Nephron progenitor cell (in vitro differentiated cells): ENCODE measurements around the gene RAD21L1.

Source experiments
- DNase-seq: peaks from one replicate; pipeline ENCODE4 v3.0.0; 2021
- H3K27ac Mint-ChIP-seq: 2 replicates; pipeline ENCODE4 v1.8.0; 2021; ENCODE audit warnings: mild to moderate bottlenecking, moderate library complexity, mixed read lengths
- H3K27me3 Mint-ChIP-seq: 2 replicates; pipeline ENCODE4 v1.8.0; 2021; ENCODE audit warnings: mild to moderate bottlenecking, low read depth, mixed read lengths; ENCODE audit not compliant: poor library complexity
- H3K36me3 Mint-ChIP-seq: 2 replicates; pipeline ENCODE4 v1.8.0; 2021; ENCODE audit warnings: low read depth, mixed read lengths
- H3K4me1 Mint-ChIP-seq: 2 replicates; pipeline ENCODE4 v1.8.0; 2021; ENCODE audit warnings: mixed read lengths
- H3K4me3 Mint-ChIP-seq: 2 replicates; pipeline ENCODE4 v1.8.0; 2021; ENCODE audit warnings: mild to moderate bottlenecking, moderate library complexity, mixed read lengths
- H3K9me3 Mint-ChIP-seq: 2 replicates; pipeline ENCODE4 v1.8.0; 2021; ENCODE audit warnings: mild to moderate bottlenecking, moderate library complexity, mixed read lengths
- CTCF ChIP-seq: fragments of 200-600 bp; sonication (generic); IDR thresholded peaks from 2 replicates; pipeline ENCODE4 v1.5.0; 2021; ENCODE audit warnings: antibody characterized with exemption

The RAD21L1 gene

GRCh38 chr20:1225263-1225782 lies 521 bp upstream of the RAD21L1 start:
- H3K4me1 Mint-ChIP-seq: peaks cover 4% of the 10 kb centered on the region
- no peak for TF ChIP-seq CTCF
- H3K27ac Mint-ChIP-seq: no peak overlapping the region
- peaks cover 60% of the 10 kb centered on the region for H3K27me3 Mint-ChIP-seq
- H3K36me3 Mint-ChIP-seq: no peaks in the 10 kb centered on the region
- no peak for DNase-seq
- peaks cover 15% of the 10 kb centered on the region for H3K9me3 Mint-ChIP-seq
- peak overlapping the region; percentile 87 for H3K4me3 Mint-ChIP-seq

GRCh38 chr20:1229541-1229940 lies 3.7 kb downstream of the RAD21L1 start:
- Mint-ChIP-seq H3K4me1 (peaks cover 13% of the 10 kb centered on the region), H3K9me3 (no peaks in the 10 kb centered on the region), H3K36me3 (no peaks in the 10 kb centered on the region), H3K4me3 (no peak overlapping the region), H3K27ac (no peak overlapping the region), H3K27me3 (peaks cover 52% of the 10 kb centered on the region)
- no peak for DNase-seq
- TF ChIP-seq CTCF: no peak

- H3K36me3 Mint-ChIP-seq: no peaks in the 10 kb centered on the region
- H3K4me1 Mint-ChIP-seq: peaks cover 9% of the 10 kb centered on the region
- H3K27me3 Mint-ChIP-seq: peaks cover 41% of the 10 kb centered on the region
- no peak for TF ChIP-seq CTCF
- H3K9me3 Mint-ChIP-seq: no peaks in the 10 kb centered on the region
- no peak for DNase-seq
- H3K4me3 Mint-ChIP-seq: no peak overlapping the region
- no peak overlapping the region for H3K27ac Mint-ChIP-seq
Observed at GRCh38 chr20:1232286-1233111, 6.7 kb downstream of the RAD21L1 start.

GRCh38 chr20:1240549-1240948 lies 14.7 kb downstream of the RAD21L1 start:
- no peak for DNase-seq
- no peak overlapping the region for H3K27ac Mint-ChIP-seq
- peaks cover 12% of the 10 kb centered on the region for H3K27me3 Mint-ChIP-seq
- H3K4me1 Mint-ChIP-seq: peaks cover 17% of the 10 kb centered on the region
- H3K36me3 Mint-ChIP-seq: no peaks in the 10 kb centered on the region
- no peak for TF ChIP-seq CTCF
- no peak overlapping the region for H3K4me3 Mint-ChIP-seq
- H3K9me3 Mint-ChIP-seq: no peaks in the 10 kb centered on the region

GRCh38 chr20:1241456-1241855 lies 15.6 kb downstream of the RAD21L1 start:
- Mint-ChIP-seq H3K9me3 (no peaks in the 10 kb centered on the region), H3K27ac (no peak overlapping the region), H3K36me3 (no peaks in the 10 kb centered on the region), H3K27me3 (peaks cover 11% of the 10 kb centered on the region), H3K4me3 (no peak overlapping the region), H3K4me1 (peaks cover 17% of the 10 kb centered on the region)
- DNase-seq: no peak
- TF ChIP-seq CTCF: no peak

GRCh38 chr20:1242099-1242498 lies 16.3 kb downstream of the RAD21L1 start:
- Mint-ChIP-seq H3K27ac (no peak overlapping the region), H3K27me3 (peaks cover 4% of the 10 kb centered on the region), H3K4me1 (peaks cover 17% of the 10 kb centered on the region), H3K36me3 (no peaks in the 10 kb centered on the region), H3K4me3 (no peak overlapping the region), H3K9me3 (no peaks in the 10 kb centered on the region)
- no peak for TF ChIP-seq CTCF
- no peak for DNase-seq
